WERI-Rb-1 (cell line): Measurements from ENCODE around the gene NCOR1.

ENCODE experiments used
- DNase-seq: peaks from one replicate; pipeline ENCODE4 v3.0.0-alpha.2; 2020
- H3K27ac ChIP-seq: fragments of 250-450 bp; sonication (Bioruptor Pico); 2 replicates; pipeline ENCODE4 v1.5.1; 2020; ENCODE audit warnings: mild to moderate bottlenecking, moderate library complexity
- H3K27me3 ChIP-seq: fragments of 250-450 bp; sonication (Bioruptor Pico); 2 replicates; pipeline ENCODE4 v1.5.1; 2021; ENCODE audit warnings: mild to moderate bottlenecking, low read depth, moderate library complexity; ENCODE audit not compliant: insufficient read depth, severe bottlenecking
- H3K36me3 ChIP-seq: fragments of 250-450 bp; sonication (Bioruptor Pico); 2 replicates; pipeline ENCODE4 v1.5.1; 2020; ENCODE audit warnings: mild to moderate bottlenecking, moderate library complexity
- H3K4me3 ChIP-seq: 2 replicates; pipeline ENCODE4 v1.5.1; 2011; ENCODE audit warnings: low read depth, mild to moderate bottlenecking, control low read depth, low read length
- H3K9me3 ChIP-seq: fragments of 250-450 bp; sonication (Bioruptor Pico); 2 replicates; pipeline ENCODE4 v1.5.1; 2021; ENCODE audit warnings: mild to moderate bottlenecking, moderate library complexity; ENCODE audit not compliant: severe bottlenecking
- TF ChIP-seq, protein P1 (sequence below): IDR thresholded peaks from 2 replicates; pipeline ENCODE4 v1.5.1; 2011; ENCODE audit warnings: low read depth, mild to moderate bottlenecking, control low read depth, inconsistent platforms, low read length

NCOR1 gene

DNA sequence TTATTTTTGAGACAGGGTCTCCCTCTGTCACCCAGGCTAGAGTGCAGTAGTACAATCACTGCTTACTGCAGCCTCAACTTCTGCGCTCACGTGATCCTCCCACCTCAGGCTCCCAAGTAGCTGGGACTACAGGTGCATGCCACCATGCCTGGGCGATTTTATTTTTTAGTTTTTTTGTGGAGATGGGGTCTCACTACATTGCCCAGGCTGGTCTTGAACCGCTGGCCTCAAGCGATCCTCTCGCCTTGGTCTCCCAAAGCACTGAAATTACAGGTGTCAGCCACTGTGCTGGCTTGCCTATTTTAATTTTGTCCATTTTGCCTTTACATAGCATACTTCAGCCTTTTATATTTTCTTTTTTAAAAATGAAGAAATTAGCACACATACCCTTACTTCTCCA is 164.5 kb downstream of the NCOR1 start:
- Histone ChIP-seq H3K27ac (no peak overlapping the region), H3K9me3 (no peaks in the 10 kb centered on the region), H3K27me3 (no peaks in the 10 kb centered on the region), H3K36me3 (peaks cover 52% of the 10 kb centered on the region), H3K4me3 (no peak overlapping the region)
- DNase-seq: no peak
- TF ChIP-seq, protein P1, sequence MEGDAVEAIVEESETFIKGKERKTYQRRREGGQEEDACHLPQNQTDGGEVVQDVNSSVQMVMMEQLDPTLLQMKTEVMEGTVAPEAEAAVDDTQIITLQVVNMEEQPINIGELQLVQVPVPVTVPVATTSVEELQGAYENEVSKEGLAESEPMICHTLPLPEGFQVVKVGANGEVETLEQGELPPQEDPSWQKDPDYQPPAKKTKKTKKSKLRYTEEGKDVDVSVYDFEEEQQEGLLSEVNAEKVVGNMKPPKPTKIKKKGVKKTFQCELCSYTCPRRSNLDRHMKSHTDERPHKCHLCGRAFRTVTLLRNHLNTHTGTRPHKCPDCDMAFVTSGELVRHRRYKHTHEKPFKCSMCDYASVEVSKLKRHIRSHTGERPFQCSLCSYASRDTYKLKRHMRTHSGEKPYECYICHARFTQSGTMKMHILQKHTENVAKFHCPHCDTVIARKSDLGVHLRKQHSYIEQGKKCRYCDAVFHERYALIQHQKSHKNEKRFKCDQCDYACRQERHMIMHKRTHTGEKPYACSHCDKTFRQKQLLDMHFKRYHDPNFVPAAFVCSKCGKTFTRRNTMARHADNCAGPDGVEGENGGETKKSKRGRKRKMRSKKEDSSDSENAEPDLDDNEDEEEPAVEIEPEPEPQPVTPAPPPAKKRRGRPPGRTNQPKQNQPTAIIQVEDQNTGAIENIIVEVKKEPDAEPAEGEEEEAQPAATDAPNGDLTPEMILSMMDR: no peak

DNA sequence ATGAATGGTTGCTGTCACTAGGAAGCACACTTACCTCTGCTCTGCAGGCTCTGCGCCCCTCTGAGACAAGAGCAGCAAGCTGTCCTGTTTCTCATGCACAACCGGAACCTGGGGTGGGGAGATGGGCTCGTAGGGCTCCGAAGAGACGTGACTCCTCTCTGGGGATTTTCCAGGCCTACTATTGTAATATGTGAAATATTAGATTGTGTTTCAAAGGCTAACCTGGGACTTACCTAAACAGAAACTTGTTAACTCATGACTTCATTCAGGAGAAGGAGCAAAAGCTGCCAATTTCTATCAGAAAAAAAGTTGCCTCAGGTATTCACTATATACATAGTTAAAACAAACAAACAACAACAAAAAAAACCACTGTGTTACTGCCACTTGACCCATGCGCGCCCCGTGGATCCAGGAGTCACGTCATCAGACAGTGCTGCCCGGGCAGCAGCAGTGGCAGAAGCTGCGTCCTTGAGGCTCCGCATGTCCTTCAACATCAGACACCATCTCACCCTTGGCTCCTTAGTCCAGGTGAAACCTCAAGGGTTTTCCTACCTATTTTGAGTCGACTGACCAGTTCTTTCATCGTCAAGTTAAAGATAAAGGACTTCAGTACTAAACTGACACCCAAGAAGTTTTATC is 166.4 kb downstream of the NCOR1 start:
- Histone ChIP-seq H3K36me3 (peaks cover 54% of the 10 kb centered on the region), H3K4me3 (no peak overlapping the region), H3K27me3 (no peaks in the 10 kb centered on the region), H3K27ac (no peak overlapping the region), H3K9me3 (no peaks in the 10 kb centered on the region)
- no peak for DNase-seq
- TF ChIP-seq, protein P1: no peak

DNA sequence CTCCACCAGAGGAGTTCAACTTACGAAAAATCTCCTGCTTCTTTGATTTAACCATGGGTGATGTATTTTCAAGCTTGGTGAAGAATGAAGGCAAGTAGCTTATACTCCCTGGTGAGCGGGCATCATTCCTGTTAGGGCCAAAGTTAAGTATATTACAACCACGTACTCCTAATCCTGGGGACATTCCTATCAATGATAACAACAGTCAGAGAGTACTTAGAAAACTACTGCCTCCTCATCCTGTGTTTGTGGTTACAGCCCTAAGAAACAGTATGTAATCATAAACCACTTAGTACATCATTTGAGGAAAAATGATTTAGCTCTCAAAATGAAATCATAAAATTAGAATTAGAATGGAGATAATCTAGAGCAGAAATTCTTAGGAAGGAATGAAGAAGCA is 168.4 kb downstream of the NCOR1 start:
- Histone ChIP-seq H3K9me3 (no peaks in the 10 kb centered on the region), H3K27me3 (no peaks in the 10 kb centered on the region), H3K27ac (no peak overlapping the region), H3K4me3 (no peak overlapping the region), H3K36me3 (peaks cover 59% of the 10 kb centered on the region)
- TF ChIP-seq, protein P1: no peak
- no peak for DNase-seq

DNA sequence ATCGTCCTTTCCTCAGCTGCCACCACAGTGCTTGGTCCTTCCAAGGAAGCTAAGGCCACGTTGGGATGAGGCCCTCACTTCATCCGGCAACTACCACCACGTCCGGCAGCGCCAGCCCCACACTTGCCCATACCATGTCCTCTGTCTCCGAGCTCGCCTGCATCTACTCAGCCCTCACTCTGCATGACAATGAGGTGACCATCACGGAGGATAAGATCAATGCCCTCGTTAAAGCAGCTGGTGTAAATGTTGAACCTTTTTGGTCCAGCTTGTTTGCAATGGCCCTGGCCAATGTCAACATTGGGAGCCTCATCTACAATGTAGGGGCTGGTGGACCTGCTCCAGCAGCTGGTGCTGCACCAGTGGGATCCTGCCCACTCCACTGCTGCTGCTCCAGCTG is 170.8 kb downstream of the NCOR1 start:
- Histone ChIP-seq H3K36me3 (peaks cover 61% of the 10 kb centered on the region), H3K4me3 (no peak overlapping the region), H3K27ac (no peak overlapping the region), H3K27me3 (no peaks in the 10 kb centered on the region), H3K9me3 (no peaks in the 10 kb centered on the region)
- TF ChIP-seq, protein P1: no peak
- no peak for DNase-seq

DNA sequence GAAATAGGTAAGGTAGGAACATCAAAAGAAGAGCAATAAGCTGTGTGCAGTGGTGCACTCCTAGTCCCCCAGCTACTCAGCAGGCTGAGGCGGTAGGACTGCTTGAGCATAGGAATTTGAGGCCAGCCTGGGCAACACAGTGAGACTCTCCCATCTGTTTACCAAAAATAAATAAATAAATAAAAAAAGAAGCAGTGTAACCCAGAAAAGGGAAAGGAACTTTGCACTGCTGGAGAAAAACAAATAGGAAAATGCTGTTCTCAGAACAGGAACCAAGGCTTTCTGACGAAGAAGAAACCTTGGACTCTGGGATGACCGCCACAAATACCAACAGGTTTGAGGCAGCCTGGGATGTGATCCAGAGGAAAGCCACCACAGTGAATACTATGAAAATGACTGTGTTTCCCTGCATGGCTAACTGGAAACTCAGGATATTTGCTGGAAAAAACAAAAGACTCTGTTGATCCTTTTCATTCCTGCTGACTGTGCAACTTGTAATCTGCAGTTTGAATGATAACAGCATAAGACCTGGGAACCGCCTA is 174.6 kb downstream of the NCOR1 start:
- TF ChIP-seq, protein P1: no peak
- no peak for DNase-seq
- peaks cover 62% of the 10 kb centered on the region for H3K36me3 ChIP-seq
- no peaks in the 10 kb centered on the region for H3K27me3 ChIP-seq
- H3K9me3 ChIP-seq: no peaks in the 10 kb centered on the region
- no peak overlapping the region for H3K4me3 ChIP-seq
- no peak overlapping the region for H3K27ac ChIP-seq

DNA sequence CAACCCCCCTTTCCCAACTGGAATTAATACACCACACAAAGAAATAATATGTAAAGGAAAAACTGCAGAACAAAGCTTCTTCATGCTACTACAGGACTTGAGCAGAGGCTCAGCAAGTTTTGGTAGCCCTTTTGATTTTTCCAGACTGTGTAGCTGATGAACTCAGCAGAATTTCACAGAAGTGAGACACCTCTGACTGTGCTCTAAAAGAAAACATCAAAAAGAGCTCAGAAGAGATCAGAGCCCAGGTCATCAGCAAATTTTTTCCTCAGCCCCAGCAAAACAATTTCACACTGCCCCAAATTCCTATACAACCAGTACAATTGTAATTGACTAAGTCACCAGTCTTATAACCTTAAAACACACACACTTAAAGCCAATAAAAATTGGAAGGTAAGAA is 177.7 kb downstream of the NCOR1 start:
- TF ChIP-seq, protein P1: no peak
- no peaks in the 10 kb centered on the region for H3K27me3 ChIP-seq
- no peaks in the 10 kb centered on the region for H3K9me3 ChIP-seq
- H3K36me3 ChIP-seq: peaks cover 70% of the 10 kb centered on the region
- no peak overlapping the region for H3K4me3 ChIP-seq
- DNase-seq: no peak
- H3K27ac ChIP-seq: no peak overlapping the region
